IMR-90 (cell line): ENCODE data around the gene INPP5J.

ENCODE experiments used
- CHD1 ChIP-seq: IDR thresholded peaks from 2 replicates; pipeline ENCODE4 v1.6.1; 2012; ENCODE audit warnings: low read depth, low read length, improper control_type of control experiment
- CTCF ChIP-seq: conservative IDR thresholded peaks from 2 replicates; pipeline ENCODE4 v1.5.1; 2012; ENCODE audit warnings: mild to moderate bottlenecking, low read depth, low read length, improper control_type of control experiment
- MAFK ChIP-seq: IDR thresholded peaks from 2 replicates; pipeline ENCODE4 v1.6.1; 2012; ENCODE audit warnings: low read depth, low read length, improper control_type of control experiment
- MAZ ChIP-seq: IDR thresholded peaks from 2 replicates; pipeline ENCODE4 v1.6.1; 2012; ENCODE audit warnings: low read depth, mild to moderate bottlenecking, low read length, improper control_type of control experiment, moderate library complexity, borderline replicate concordance
- RFX5 ChIP-seq: IDR thresholded peaks from 2 replicates; pipeline ENCODE4 v1.8.0; 2012; ENCODE audit warnings: low read depth, mild to moderate bottlenecking, low read length, moderate library complexity
- SMC3 ChIP-seq: fragments of 150-350 bp; IDR thresholded peaks from 2 replicates; pipeline ENCODE4 v1.6.1; 2016; ENCODE audit warnings: low read depth, mild to moderate bottlenecking, antibody characterized with exemption, low read length, moderate library complexity

GRCh38 chr22:31127181-31127772 lies 4.5 kb downstream of the INPP5J start:
- TF ChIP-seq MAFK (no peak), SMC3 (no peak), MAZ (no peak), RFX5 (no peak), CTCF (no peak), CHD1 (no peak)
